GM12891 (cell line): Measurements from ENCODE around the gene MUC6.

Experiments
- PAX5 ChIP-seq: IDR thresholded peaks from 2 replicates; pipeline ENCODE4 v1.6.1; 2011; ENCODE audit warnings: low read length, moderate library complexity, mild to moderate bottlenecking; ENCODE audit not compliant: insufficient read depth, severe bottlenecking
- POLR2A ChIP-seq: IDR thresholded peaks from 2 replicates; pipeline ENCODE4 v1.6.1; 2011; ENCODE audit warnings: low read depth, low read length, control low read depth
- POLR2AphosphoS5 ChIP-seq: IDR thresholded peaks from 2 replicates; pipeline ENCODE4 v1.6.1; 2011; ENCODE audit warnings: low read depth, low read length, control low read depth
- POU2F2 ChIP-seq: IDR thresholded peaks from 2 replicates; pipeline ENCODE4 v1.6.1; 2011; ENCODE audit warnings: low read depth, mild to moderate bottlenecking, control low read depth, low read length, moderate library complexity
- SPI1 ChIP-seq: IDR thresholded peaks from 2 replicates; pipeline ENCODE4 v1.6.1; 2011; ENCODE audit warnings: low read depth, low read length, control low read depth
- TAF1 ChIP-seq: IDR thresholded peaks from 2 replicates; pipeline ENCODE4 v1.6.1; 2011; ENCODE audit warnings: low read depth, low read length, control low read depth

DNA sequence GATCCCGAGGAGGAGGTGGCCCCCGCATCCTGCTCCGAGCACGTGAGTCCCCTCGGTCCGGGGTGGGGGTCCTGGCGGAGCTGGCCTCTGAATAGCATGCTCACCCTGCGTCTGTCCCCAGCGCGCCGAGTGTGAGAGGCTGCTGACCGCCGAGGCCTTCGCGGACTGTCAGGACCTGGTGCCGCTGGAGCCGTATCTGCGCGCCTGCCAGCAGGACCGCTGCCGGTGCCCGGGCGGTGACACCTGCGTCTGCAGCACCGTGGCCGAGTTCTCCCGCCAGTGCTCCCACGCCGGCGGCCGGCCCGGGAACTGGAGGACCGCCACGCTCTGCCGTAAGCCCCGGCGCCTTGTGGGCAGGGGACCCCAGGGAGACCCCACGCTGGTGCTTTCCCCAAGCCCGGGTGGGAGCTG, 41.7 kb upstream of the MUC6 start:
- no peak for TF ChIP-seq TAF1
- TF ChIP-seq POU2F2 = no peak
- TF ChIP-seq POLR2AphosphoS5 = no peak
- no peak for TF ChIP-seq POLR2A
- TF ChIP-seq SPI1 = no peak
- TF ChIP-seq PAX5 = no peak
